ENCODE measurements around the gene SLIT3. TPM values are rescaled to one million over a fixed set of nuclear protein-coding genes. Genes with fewer than 3 reads are reported as not detected.

SLIT3 gene
- total and polyA plus RNA-seq, 9 of the 15 experiments (the other 6 are each of a cell fraction or from before 2014, with no cell fraction given) = 0.01 to 0.04 TPM; not detected in 7

DNA sequence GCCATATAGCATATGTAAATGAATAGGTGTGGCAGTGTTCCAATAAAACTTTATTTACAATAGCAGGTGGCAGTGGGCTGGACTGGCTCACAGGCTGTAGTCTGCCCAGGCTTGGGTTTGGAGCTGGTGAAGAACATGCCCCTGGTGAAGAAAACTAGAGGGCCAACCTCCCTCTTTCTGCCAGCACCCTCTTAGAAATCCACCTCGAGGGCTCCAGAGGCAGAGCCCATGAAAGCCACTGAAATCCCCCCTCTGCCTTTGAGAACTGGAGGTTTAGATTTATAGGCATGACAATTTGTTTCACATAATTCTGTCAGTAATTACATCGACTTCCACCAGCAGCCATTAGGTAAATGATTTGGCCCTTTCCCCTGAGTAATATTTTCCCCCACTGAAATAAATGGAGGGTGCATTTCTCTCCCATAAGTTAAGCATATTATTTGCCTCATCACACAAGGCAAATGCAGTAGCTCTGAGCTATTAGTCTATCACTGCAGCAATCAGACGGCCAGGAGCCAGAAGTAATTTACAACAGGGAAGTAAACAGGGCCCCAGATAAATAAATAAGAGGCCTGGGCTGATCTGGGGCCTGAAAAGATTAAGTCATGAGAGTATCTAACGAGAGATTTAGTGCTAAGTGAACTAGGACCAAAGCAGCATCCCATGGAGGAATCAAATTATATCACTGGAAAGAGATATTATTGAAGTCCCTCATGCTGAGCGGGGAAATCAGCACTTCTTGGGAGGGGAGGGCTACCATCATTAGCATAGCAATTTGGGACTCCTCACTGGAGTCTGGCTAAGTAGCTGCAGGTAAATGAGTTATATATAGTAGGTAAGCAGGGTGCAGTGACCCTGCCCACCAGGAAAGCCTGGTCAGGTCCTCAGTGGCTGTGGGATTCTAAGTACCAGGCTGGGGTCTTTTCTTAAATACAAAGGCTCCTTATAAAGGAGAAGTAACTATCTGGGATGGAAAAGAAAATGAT, 123.9 kb downstream of the SLIT3 start:
- Histone ChIP-seq H3K4me1 (replicated peaks in 1 of 2; ENCODE audit: control insufficient read depth in 2 of 2, insufficient read depth in 2 of 2, low read length in 2 of 2) (no peaks in the 10 kb centered on the region; a peak in 1 of 5 replicates), H3K4me2 (ENCODE audit: insufficient read depth, low read length) (no peak overlapping the region), H3K9ac (ENCODE audit: insufficient read depth in 1 of 2, low read depth in 2 of 2, low read length in 2 of 2) (no peak overlapping the region), H2AFZ (ENCODE audit: low read depth, low read length) (no peak overlapping the region), H3K79me2 (ENCODE audit: control insufficient read depth, insufficient read depth, low read length) (no peaks in the 10 kb centered on the region), H3K36me3 (ENCODE audit: control insufficient read depth, insufficient read depth, low read length) (no peaks in the 10 kb centered on the region), H3K27me3 (ENCODE audit: control insufficient read depth in 2 of 2, insufficient read depth in 2 of 2, low read length in 2 of 2) (peaks cover 0 to 7% of the 10 kb centered on the region in 2 experiments; a peak in 1 of 5 replicates), H3K9me3 (replicated peaks; ENCODE audit: control insufficient read depth, insufficient read depth, low read depth, low read length) (no peaks in the 10 kb centered on the region), H4K20me1 (replicated peaks; ENCODE audit: control insufficient read depth, insufficient read depth, low read length) (no peaks in the 10 kb centered on the region; the same call in 1 of the 2 replicates), H3K4me3 (no peak overlapping the region), H3K9me1 (ENCODE audit: control insufficient read depth, insufficient read depth, low read length) (no peaks in the 10 kb centered on the region), H3K27ac (ENCODE audit: extremely low read depth, low read depth, low read length) (no peak overlapping the region)
- in situ Hi-C loops (cut with MboI) (no loop called here), intact Hi-C loops (cut with micrococcal nuclease) (no loop called here)
- FAIRE-seq = no peak
- ATAC-seq = no peak
- WGBS (ENCODE audit: insufficient coverage, low coverage, missing lambda C conversion rate) = 0% methylated on average over 5 of the region's 5 CpGs
- POLR2A ChIA-PET = interaction anchor here (1.2 kb wide), 1 partner anchor 146 kb away, joined by 3 read pairs; no protein-coding TSS in a partner anchor
- DNase-seq (ENCODE audit: extremely low read depth in 1 of 4, low spot score in 3 of 4) = no peak
- no TSS peak for BruUV-seq (replicated peaks)
- CTCF ChIA-PET (ENCODE audit: low intra/inter-chr PET ratio) = no interaction called here
- TF ChIP-seq, protein P1, sequence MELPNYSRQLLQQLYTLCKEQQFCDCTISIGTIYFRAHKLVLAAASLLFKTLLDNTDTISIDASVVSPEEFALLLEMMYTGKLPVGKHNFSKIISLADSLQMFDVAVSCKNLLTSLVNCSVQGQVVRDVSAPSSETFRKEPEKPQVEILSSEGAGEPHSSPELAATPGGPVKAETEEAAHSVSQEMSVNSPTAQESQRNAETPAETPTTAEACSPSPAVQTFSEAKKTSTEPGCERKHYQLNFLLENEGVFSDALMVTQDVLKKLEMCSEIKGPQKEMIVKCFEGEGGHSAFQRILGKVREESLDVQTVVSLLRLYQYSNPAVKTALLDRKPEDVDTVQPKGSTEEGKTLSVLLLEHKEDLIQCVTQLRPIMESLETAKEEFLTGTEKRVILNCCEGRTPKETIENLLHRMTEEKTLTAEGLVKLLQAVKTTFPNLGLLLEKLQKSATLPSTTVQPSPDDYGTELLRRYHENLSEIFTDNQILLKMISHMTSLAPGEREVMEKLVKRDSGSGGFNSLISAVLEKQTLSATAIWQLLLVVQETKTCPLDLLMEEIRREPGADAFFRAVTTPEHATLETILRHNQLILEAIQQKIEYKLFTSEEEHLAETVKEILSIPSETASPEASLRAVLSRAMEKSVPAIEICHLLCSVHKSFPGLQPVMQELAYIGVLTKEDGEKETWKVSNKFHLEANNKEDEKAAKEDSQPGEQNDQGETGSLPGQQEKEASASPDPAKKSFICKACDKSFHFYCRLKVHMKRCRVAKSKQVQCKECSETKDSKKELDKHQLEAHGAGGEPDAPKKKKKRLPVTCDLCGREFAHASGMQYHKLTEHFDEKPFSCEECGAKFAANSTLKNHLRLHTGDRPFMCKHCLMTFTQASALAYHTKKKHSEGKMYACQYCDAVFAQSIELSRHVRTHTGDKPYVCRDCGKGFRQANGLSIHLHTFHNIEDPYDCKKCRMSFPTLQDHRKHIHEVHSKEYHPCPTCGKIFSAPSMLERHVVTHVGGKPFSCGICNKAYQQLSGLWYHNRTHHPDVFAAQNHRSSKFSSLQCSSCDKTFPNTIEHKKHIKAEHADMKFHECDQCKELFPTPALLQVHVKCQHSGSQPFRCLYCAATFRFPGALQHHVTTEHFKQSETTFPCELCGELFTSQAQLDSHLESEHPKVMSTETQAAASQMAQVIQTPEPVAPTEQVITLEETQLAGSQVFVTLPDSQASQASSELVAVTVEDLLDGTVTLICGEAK (IDR thresholded peaks at IDR 0.05) = peak; percentile 72
- TF ChIP-seq, protein P1 (CRISPR knock-in tag; IDR thresholded peaks at IDR 0.05) = no peak
- no peak for TF ChIP-seq FOXJ2 (tag; IDR thresholded peaks at IDR 0.05)
